Measurements from ENCODE around the gene FBXO41.
A peak's percentile ranks its signal among the peaks of the same experiment; 100 is the strongest.

The FBXO41 gene

GRCh38 chr2:73235315-73236028 is 48.8 kb downstream of the FBXO41 start (continued):
- TF ChIP-seq ZNF664 (tag by site-specific recombination; IDR thresholded peaks at IDR 0.05) (no peak), ZNF830 (tag by site-specific recombination; IDR thresholded peaks at IDR 0.05; ENCODE audit: low read depth) (no peak), ZNF114 (tag by site-specific recombination; IDR thresholded peaks at IDR 0.05) (no peak)

GRCh38 chr2:73233932-73234832 is 50.1 kb downstream of the FBXO41 start, which contains the start of gene CCT7:
CCT7 (plus strand) TSS chr2:73234308; CDS start chr2:73234379, 71 bp downstream.
- H3K4me1 ChIP-seq (ENCODE audit: control insufficient read depth, insufficient read depth, low read length), result peaks cover 12% of the 10 kb centered on the region; the same call in 1 of the 2 replicates
- ChIA-PET CTCF (interaction anchor here (1.2 to 2.2 kb wide), 4 partner anchors 11 to 35 kb away, joined by 5 to 6 read pairs (median 6); no protein-coding TSS in a partner anchor), POLR2A (interaction anchor here (0.8 to 3.7 kb wide), 23 partner anchors 9 to 1222 kb away, joined by 3 to 33 read pairs (median 7); partner anchors contain the start of genes ALMS1, FBXO41, SPR and TPRKB)
- H3K4me3 ChIP-seq (ENCODE audit: low read depth, low read length), result peak within 1 kb of the TSS; percentile 87
- peaks cover 8 to 47% of the 10 kb centered on the region in 2 experiments for H3K36me3 ChIP-seq (ENCODE audit: control insufficient read depth in 2 of 2, insufficient read depth in 1 of 2, low read length in 2 of 2)
- no peaks in the 10 kb centered on the region for H3K9me3 ChIP-seq (ENCODE audit: control insufficient read depth, insufficient read depth, low read depth, low read length)
- peak within 1 kb of the TSS; percentile 97 for H3K27ac ChIP-seq (ENCODE audit: extremely low read depth, low read depth, low read length)
- TF ChIP-seq PRDM10 (tag by site-specific recombination; IDR thresholded peaks at IDR 0.05) (peak; percentile 16; the same call in 1 of the 2 replicates), ZNF449 (tag by site-specific recombination; IDR thresholded peaks at IDR 0.05) (peak; percentile 30; the same call in 1 of the 2 replicates), ZNF529 (tag by site-specific recombination; IDR thresholded peaks at IDR 0.05; ENCODE audit: insufficient replicate concordance) (no peak), ZNF571 (tag by site-specific recombination; IDR thresholded peaks at IDR 0.05) (no peak), MZF1 (tag by site-specific recombination; IDR thresholded peaks at IDR 0.05; ENCODE audit: borderline replicate concordance) (no peak), KLF8 (tag by site-specific recombination; IDR thresholded peaks at IDR 0.05) (peak; percentile 36), ZNF600 (tag by site-specific recombination; IDR thresholded peaks at IDR 0.05) (0 out of 2 replicates have a peak, but pooled peaks have one; percentile 3), ZBTB1 (tag by site-specific recombination; IDR thresholded peaks at IDR 0.05) (0 out of 2 replicates have a peak, but pooled peaks have one; percentile 26), OVOL3 (tag by site-specific recombination; IDR thresholded peaks at IDR 0.05) (peak; percentile 45; the same call in 1 of the 2 replicates), ZBTB7A (tag by site-specific recombination; IDR thresholded peaks at IDR 0.05; ENCODE audit: low read depth) (no peak; the same call in 1 of the 2 replicates), ZNF335 (tag by site-specific recombination; conservative IDR thresholded peaks at IDR 0.05) (peak; percentile 88), ZFP37 (tag by site-specific recombination; IDR thresholded peaks at IDR 0.05) (peak; percentile 74; the same call in 1 of the 2 replicates), ZNF629 (tag by site-specific recombination; IDR thresholded peaks at IDR 0.05) (peak; percentile 48; the same call in 1 of the 2 replicates), ZBTB8A (tag by site-specific recombination; IDR thresholded peaks at IDR 0.05) (no peak), GLIS1 (tag by site-specific recombination; IDR thresholded peaks at IDR 0.05) (no peak), KLF10 (tag by site-specific recombination; IDR thresholded peaks at IDR 0.05) (0 out of 2 replicates have a peak, but pooled peaks have one; percentile 15), ZNF350 (tag by site-specific recombination; IDR thresholded peaks at IDR 0.05) (no peak), ZNF580 (tag by site-specific recombination; IDR thresholded peaks at IDR 0.05) (0 out of 2 replicates have a peak, but pooled peaks have one; percentile 55), ZNF514 (tag by site-specific recombination; IDR thresholded peaks at IDR 0.05) (no peak), YY2 (tag by site-specific recombination; IDR thresholded peaks at IDR 0.05) (peak; percentile 61; the same call in 1 of the 2 replicates), ZXDB (tag by site-specific recombination; IDR thresholded peaks at IDR 0.05) (peak; percentile 70), ZNF777 (tag by site-specific recombination; IDR thresholded peaks at IDR 0.05; ENCODE audit: borderline replicate concordance) (no peak), ZNF701 (tag by site-specific recombination; IDR thresholded peaks at IDR 0.05) (no peak), ZNF501 (tag by site-specific recombination; IDR thresholded peaks at IDR 0.05) (peak; percentile 77), ZNF585B (tag by site-specific recombination; IDR thresholded peaks at IDR 0.05) (0 out of 2 replicates have a peak, but pooled peaks have one; percentile 12), ZNF626 (tag by site-specific recombination; IDR thresholded peaks at IDR 0.05) (no peak), ZSCAN23 (tag by site-specific recombination; IDR thresholded peaks at IDR 0.05) (no peak)

All from HEK293 (cell line).